Naive B cell (primary cell): ENCODE data around the gene TUBA3E. TPM values are rescaled to one million over a fixed set of nuclear protein-coding genes. Genes with fewer than 3 reads are reported as not detected.
"Not testable (repeated sequence)": the region's sequence is repeated elsewhere in the genome, so short reads cannot be mapped to it uniquely, and the experiment has no call there.

Experiments
- ATAC-seq, 2 donors: fragments of 150-1000 bp; cut with Tn5 transposase; 2 replicates each; pipeline ENCODE4 v1.10.0; 2021; ENCODE audit warnings: low read depth in 2 of 2, mild to moderate bottlenecking in 2 of 2, moderate library complexity in 2 of 2
- DNase-seq: peaks from one replicate; pipeline ENCODE4 v3.0.0; 2022
- H3K27ac Mint-ChIP-seq, 6 donors: one replicate each; pipeline ENCODE4 v1.8.0; 2020 to 2022; ENCODE audit warnings: mild to moderate bottlenecking in 6 of 6, mixed read lengths in 6 of 6, moderate library complexity in 5 of 6, inconsistent platforms in 2 of 6
- H3K27me3 Mint-ChIP-seq, 3 donors: one replicate each; pipeline ENCODE4 v1.8.0; 2021 to 2022; ENCODE audit warnings: mixed read lengths in 3 of 3, mild to moderate bottlenecking in 1 of 3
- H3K36me3 Mint-ChIP-seq, 2 donors: one replicate each; pipeline ENCODE4 v1.8.0; 2020 to 2022; ENCODE audit warnings: mixed read lengths in 2 of 2, inconsistent platforms in 1 of 2, mild to moderate bottlenecking in 1 of 2
- H3K4me1 Mint-ChIP-seq, 3 donors: one replicate each; pipeline ENCODE4 v1.8.0; 2020 to 2022; ENCODE audit warnings: mixed read lengths in 3 of 3, inconsistent platforms in 1 of 3, mild to moderate bottlenecking in 1 of 3, moderate library complexity in 1 of 3
- H3K4me3 Mint-ChIP-seq, 8 donors: one replicate each; pipeline ENCODE4 v1.8.0; 2020 to 2022; ENCODE audit warnings: mild to moderate bottlenecking in 8 of 8, mixed read lengths in 8 of 8, moderate library complexity in 8 of 8, inconsistent platforms in 2 of 8
- H3K9me3 Mint-ChIP-seq, 7 donors: one replicate each; pipeline ENCODE4 v1.8.0; 2020 to 2022; ENCODE audit warnings: mixed read lengths in 7 of 7, mild to moderate bottlenecking in 5 of 7, inconsistent platforms in 2 of 7, moderate library complexity in 1 of 7
- polyA plus RNA-seq, 6 donors: library from polyadenylated mRNA; unstranded; fragments of 300-500 nt; fragmentation: Illumina TruSeq; gene quantifications; one replicate each; pipeline ENCODE4 v1.2.3, GENCODE V29; 2021; ENCODE audit warnings: low read depth in 6 of 6

Gene TUBA3E
- polyA plus RNA-seq, 6 donors from 2014 or later, result not detected

DNA sequence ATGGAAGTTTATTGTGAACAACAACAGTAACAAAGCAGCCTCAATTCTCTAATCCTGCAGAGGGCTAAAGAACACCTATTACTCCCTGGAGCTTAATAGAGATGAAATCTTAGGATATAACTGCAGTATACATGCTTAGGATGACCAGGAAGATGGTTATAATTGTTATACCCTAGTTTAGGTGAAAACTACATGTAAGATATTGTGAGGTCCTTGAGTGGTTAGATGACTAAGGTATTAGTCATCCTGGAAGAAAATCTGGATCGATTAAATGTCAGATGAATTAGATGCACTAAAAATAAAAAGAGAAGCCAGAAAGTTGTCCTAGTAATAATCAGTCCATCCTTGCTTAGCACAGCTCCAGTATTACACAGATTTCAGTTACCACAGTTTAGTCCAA is 22.3 kb upstream of the TUBA3E start:
- H3K9me3 Mint-ChIP-seq, H3K4me3 Mint-ChIP-seq, H3K36me3 Mint-ChIP-seq, H3K4me1 Mint-ChIP-seq, DNase-seq, ATAC-seq, H3K27ac Mint-ChIP-seq: not testable (repeated sequence)
- peaks cover 8 to 20% (median 13%) of the 10 kb centered on the region in 3 donors for H3K27me3 Mint-ChIP-seq

DNA sequence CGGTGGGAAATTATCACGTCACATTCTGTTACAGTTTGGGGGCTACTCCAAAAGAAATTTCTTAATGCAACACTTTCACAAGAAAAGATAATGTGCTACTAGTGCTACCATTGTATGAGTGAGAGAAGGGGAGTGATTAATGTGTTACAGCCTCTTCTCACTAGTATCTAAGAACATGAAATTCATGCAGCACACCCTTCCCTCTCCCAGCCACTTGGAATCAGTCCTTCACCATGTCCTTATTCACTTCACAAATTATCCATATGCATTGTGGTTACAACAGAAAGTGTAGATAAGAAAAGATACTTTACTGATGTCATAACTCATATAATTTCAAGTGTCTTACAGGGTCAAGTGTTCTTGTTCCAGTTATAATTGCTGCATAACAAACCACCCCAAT is 20.9 kb upstream of the TUBA3E start:
- not testable (repeated sequence) for H3K4me3 Mint-ChIP-seq, H3K27ac Mint-ChIP-seq, ATAC-seq, DNase-seq, H3K9me3 Mint-ChIP-seq, H3K36me3 Mint-ChIP-seq, H3K4me1 Mint-ChIP-seq
- H3K27me3 Mint-ChIP-seq, result peaks cover 13 to 24% (median 14%) of the 10 kb centered on the region in 3 donors

- H3K27me3 Mint-ChIP-seq, H3K9me3 Mint-ChIP-seq, H3K36me3 Mint-ChIP-seq, H3K4me1 Mint-ChIP-seq, H3K27ac Mint-ChIP-seq, H3K4me3 Mint-ChIP-seq, ATAC-seq, DNase-seq: not testable (repeated sequence)
Measured at GRCh38 chr2:130207051-130207450, 8.8 kb upstream of the TUBA3E start.

GRCh38 chr2:130203150-130203549 is 4.9 kb upstream of the TUBA3E start:
- H3K4me1 Mint-ChIP-seq, H3K36me3 Mint-ChIP-seq, DNase-seq, ATAC-seq, H3K27me3 Mint-ChIP-seq, H3K9me3 Mint-ChIP-seq, H3K27ac Mint-ChIP-seq, H3K4me3 Mint-ChIP-seq: not testable (repeated sequence)

DNA sequence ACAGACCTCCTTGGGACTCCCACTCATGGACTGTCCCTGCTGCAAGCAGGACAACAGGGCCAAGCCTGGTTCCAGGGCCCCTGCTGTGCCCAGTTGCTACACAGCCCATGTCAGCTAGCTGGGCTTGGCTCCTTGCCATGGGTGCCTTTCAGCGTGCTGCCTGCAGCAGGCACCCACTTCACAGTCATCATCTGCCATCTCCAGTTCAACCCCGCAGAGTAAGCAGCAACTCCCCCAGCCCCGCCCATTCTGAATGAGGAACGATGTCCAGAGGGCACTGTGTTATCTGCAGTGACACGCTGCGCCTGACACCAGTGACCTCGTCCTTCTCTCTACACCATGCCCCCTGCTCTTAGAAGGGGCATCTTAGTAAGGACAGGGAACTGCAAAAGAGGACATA is 4.3 kb upstream of the TUBA3E start:
- not testable (repeated sequence) for H3K4me1 Mint-ChIP-seq, H3K36me3 Mint-ChIP-seq, H3K27me3 Mint-ChIP-seq, H3K27ac Mint-ChIP-seq, H3K4me3 Mint-ChIP-seq, DNase-seq, ATAC-seq, H3K9me3 Mint-ChIP-seq

- not testable (repeated sequence) for H3K36me3 Mint-ChIP-seq, ATAC-seq, H3K4me1 Mint-ChIP-seq, H3K27me3 Mint-ChIP-seq, DNase-seq, H3K4me3 Mint-ChIP-seq, H3K9me3 Mint-ChIP-seq, H3K27ac Mint-ChIP-seq
Measured at GRCh38 chr2:130196052-130196451, 2.2 kb downstream of the TUBA3E start.

- H3K27ac Mint-ChIP-seq, DNase-seq, H3K27me3 Mint-ChIP-seq, H3K4me1 Mint-ChIP-seq, H3K9me3 Mint-ChIP-seq, H3K4me3 Mint-ChIP-seq, H3K36me3 Mint-ChIP-seq, ATAC-seq: not testable (repeated sequence)
Measured at GRCh38 chr2:130195089-130195635, 3.1 kb downstream of the TUBA3E start.

- DNase-seq, result not testable (repeated sequence)
Measured at GRCh38 chr2:130193824-130194223, 4.4 kb downstream of the TUBA3E start.

GRCh38 chr2:130192451-130192850 is 5.8 kb downstream of the TUBA3E start:
- H3K4me1 Mint-ChIP-seq, H3K4me3 Mint-ChIP-seq, H3K36me3 Mint-ChIP-seq, H3K27ac Mint-ChIP-seq, ATAC-seq, DNase-seq, H3K27me3 Mint-ChIP-seq, H3K9me3 Mint-ChIP-seq: not testable (repeated sequence)

More at GRCh38 chr2:130193824-130194223, 4.4 kb downstream of the TUBA3E start:
- H3K27ac Mint-ChIP-seq, H3K4me3 Mint-ChIP-seq, ATAC-seq, H3K27me3 Mint-ChIP-seq, H3K4me1 Mint-ChIP-seq, H3K9me3 Mint-ChIP-seq, H3K36me3 Mint-ChIP-seq: not testable (repeated sequence)

GRCh38 chr2:130191319-130191718 is 6.9 kb downstream of the TUBA3E start:
- H3K27ac Mint-ChIP-seq, ATAC-seq, H3K9me3 Mint-ChIP-seq, H3K4me3 Mint-ChIP-seq, H3K36me3 Mint-ChIP-seq, H3K4me1 Mint-ChIP-seq, DNase-seq, H3K27me3 Mint-ChIP-seq: not testable (repeated sequence)

GRCh38 chr2:130190237-130190636 is 8.0 kb downstream of the TUBA3E start:
- Mint-ChIP-seq H3K27ac (no peak overlapping the region), H3K4me1 (peaks cover 7 to 10% (median 9%) of the 10 kb centered on the region in 3 donors), H3K27me3 (no peaks in the 10 kb centered on the region), H3K4me3 (no peak overlapping the region), H3K9me3 (no peaks in the 10 kb centered on the region), H3K36me3 (peaks cover 0 to 6% of the 10 kb centered on the region in 2 donors)
- ATAC-seq, result no peak
- no peak for DNase-seq

DNA sequence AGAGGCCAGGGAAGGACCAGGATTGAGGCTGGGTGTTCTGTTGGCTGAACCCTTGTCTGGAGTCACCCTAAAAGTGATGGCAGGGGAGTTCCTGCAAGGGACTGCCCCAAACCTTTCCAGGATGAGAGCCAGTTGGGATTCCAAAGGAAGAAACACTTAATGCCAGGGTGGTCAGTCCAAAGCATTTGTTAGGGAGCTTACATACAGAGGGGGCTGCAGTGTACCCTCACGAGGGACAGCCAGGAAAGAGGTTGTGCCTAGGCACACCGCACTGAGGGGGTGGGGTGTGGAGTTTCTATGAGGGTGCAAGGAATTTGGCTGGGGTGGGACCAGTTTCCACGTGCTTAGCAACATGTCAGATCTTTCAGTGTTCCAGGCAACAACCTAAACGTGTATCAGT is 9.3 kb downstream of the TUBA3E start:
- not testable (repeated sequence) for H3K27me3 Mint-ChIP-seq, H3K36me3 Mint-ChIP-seq, H3K9me3 Mint-ChIP-seq, ATAC-seq, H3K4me3 Mint-ChIP-seq, H3K27ac Mint-ChIP-seq, DNase-seq
- H3K4me1 Mint-ChIP-seq, result peaks cover 8 to 12% (median 10%) of the 10 kb centered on the region in 3 donors

- peaks cover 12 to 20% (median 17%) of the 10 kb centered on the region in 3 donors for H3K4me1 Mint-ChIP-seq
- not testable (repeated sequence) for ATAC-seq, H3K9me3 Mint-ChIP-seq, H3K27me3 Mint-ChIP-seq, H3K4me3 Mint-ChIP-seq, DNase-seq, H3K27ac Mint-ChIP-seq, H3K36me3 Mint-ChIP-seq
Measured at GRCh38 chr2:130187859-130188792, 10.1 kb downstream of the TUBA3E start.

- DNase-seq (no peak), ATAC-seq (no peak)
- H3K36me3 Mint-ChIP-seq, result peaks cover 0 to 6% of the 10 kb centered on the region in 2 donors
- no peaks in the 10 kb centered on the region for H3K27me3 Mint-ChIP-seq
- no peak overlapping the region for H3K27ac Mint-ChIP-seq
- H3K4me3 Mint-ChIP-seq, result no peak overlapping the region
- H3K4me1 Mint-ChIP-seq, result peaks cover 15 to 23% (median 20%) of the 10 kb centered on the region in 3 donors
- no peaks in the 10 kb centered on the region for H3K9me3 Mint-ChIP-seq
Measured at GRCh38 chr2:130187268-130187667, 11.0 kb downstream of the TUBA3E start.
